ENCODE results near the gene DCUN1D3. TPM values are rescaled to one million over a fixed set of nuclear protein-coding genes. Genes with fewer than 3 reads are reported as not detected.

The DCUN1D3 gene
- total RNA-seq, 2 experiments from 2014 or later, result 3.1 to 4.5 TPM

DNA sequence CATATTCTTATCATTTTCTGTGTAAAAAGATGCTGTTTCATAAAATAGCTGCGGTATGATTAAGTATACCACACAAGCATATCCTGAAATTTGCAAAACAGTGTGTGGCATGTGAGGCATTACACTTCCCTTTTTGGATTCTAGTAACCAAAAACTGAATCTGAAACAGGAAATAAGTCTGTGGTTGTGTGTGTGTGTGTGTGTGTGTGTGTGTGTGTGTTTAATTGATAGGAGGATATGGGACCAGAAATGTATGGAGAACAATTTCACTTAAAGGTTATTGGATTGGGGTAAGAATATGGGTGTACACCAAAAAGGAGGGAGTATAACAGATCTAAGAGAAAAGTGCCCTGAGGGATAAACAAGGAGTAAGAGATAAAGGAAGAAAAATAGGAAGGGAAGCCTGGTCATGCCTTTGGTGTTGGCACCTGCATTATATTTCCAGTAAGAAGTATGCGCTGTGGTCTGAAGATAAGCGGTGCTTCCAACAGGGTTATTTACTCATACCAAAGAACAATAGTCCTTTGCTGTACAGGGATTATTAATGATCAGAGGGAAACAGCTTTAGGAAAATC is 4.4 kb upstream of the DCUN1D3 start:
- peak overlapping the region; percentile 42 for H3K4me3 ChIP-seq (ENCODE audit: low read depth, low read length, poor library complexity, severe bottlenecking)
- TF ChIP-seq EZH2phosphoT487 (IDR thresholded peaks at IDR 0.05; ENCODE audit: borderline replicate concordance, low read depth, low read length), result no peak
- TF ChIP-seq, protein P1, sequence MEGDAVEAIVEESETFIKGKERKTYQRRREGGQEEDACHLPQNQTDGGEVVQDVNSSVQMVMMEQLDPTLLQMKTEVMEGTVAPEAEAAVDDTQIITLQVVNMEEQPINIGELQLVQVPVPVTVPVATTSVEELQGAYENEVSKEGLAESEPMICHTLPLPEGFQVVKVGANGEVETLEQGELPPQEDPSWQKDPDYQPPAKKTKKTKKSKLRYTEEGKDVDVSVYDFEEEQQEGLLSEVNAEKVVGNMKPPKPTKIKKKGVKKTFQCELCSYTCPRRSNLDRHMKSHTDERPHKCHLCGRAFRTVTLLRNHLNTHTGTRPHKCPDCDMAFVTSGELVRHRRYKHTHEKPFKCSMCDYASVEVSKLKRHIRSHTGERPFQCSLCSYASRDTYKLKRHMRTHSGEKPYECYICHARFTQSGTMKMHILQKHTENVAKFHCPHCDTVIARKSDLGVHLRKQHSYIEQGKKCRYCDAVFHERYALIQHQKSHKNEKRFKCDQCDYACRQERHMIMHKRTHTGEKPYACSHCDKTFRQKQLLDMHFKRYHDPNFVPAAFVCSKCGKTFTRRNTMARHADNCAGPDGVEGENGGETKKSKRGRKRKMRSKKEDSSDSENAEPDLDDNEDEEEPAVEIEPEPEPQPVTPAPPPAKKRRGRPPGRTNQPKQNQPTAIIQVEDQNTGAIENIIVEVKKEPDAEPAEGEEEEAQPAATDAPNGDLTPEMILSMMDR (conservative IDR thresholded peaks at IDR 0.05; ENCODE audit: low read length), result no peak
- H3K9me2 ChIP-seq (ENCODE audit: insufficient read depth, low read length), result no peaks in the 10 kb centered on the region
- H2AFZ ChIP-seq (ENCODE audit: low read length), result no peak overlapping the region
- H3K79me2 ChIP-seq (ENCODE audit: insufficient read depth, low read depth, low read length), result peaks cover 17% of the 10 kb centered on the region; the same call in 1 of the 2 replicates
- peaks cover 11% of the 10 kb centered on the region for H3K36me3 ChIP-seq (ENCODE audit: insufficient read depth, low read length)
- H4K20me1 ChIP-seq (ENCODE audit: insufficient read depth, low read length), result peaks cover 21% of the 10 kb centered on the region
- H3K4me2 ChIP-seq (ENCODE audit: low read length), result peak overlapping the region; percentile 71
- DNase-seq (ENCODE audit: low spot score), result peak; percentile 76
- peaks cover 35% of the 10 kb centered on the region for H3K4me1 ChIP-seq (ENCODE audit: insufficient read depth, low read length, poor library complexity, severe bottlenecking)
- ChIA-PET CTCF (ENCODE audit: unreplicated experiment) (no interaction called here), POLR2A (interaction anchor here (0.6 kb wide), 1 partner anchor 154 kb away, joined by 3 read pairs; no protein-coding TSS in a partner anchor)
- H3K27ac ChIP-seq (ENCODE audit: low read depth, low read length, poor library complexity, severe bottlenecking), result peak overlapping the region; percentile 8
- H3K9me3 ChIP-seq (ENCODE audit: low read length), result no peaks in the 10 kb centered on the region
- no TSS peak for BruUV-seq (replicated peaks)
- intact Hi-C loops (cut with micrococcal nuclease; ENCODE audit: unreplicated experiment), result loop anchor here (5.0 to 10.0 kb wide), 2 partner anchors 100 to 1393 kb away; partner anchors contain the start of genes ERI2, POLR3E and REXO5

DNA sequence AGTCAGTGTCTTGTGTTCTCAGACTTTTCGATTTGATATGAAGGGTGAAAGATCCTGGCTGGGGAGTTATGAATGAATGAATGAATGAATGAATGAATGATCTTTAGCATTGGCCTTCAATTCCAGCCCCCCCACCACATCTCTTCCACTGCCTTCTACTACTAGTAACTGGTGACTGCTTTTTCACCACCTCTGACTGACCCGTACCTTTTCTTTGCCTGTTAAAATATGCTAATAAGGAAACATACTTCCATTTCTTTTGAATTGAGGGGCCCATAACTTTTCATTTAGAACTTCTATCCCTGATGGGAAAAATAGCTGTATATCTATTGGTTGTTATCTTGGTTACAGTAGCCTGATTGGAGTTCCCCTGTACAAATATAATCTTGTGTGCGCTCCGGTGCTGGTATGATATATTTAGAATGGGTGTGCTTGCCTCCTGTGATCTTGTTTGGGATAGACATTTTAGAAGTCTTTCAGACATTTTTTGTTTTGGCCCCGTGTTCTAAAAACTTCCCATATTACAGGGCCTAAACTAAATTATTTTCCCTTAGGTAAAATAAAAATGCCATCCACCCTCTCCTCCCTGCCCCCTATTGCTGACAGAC is 3.8 kb upstream of the DCUN1D3 start:
- POLR2A ChIA-PET, result interaction anchor here (0.6 to 1.3 kb wide), 3 partner anchors 11 to 153 kb away, joined by 3 to 4 read pairs (median 3); no protein-coding TSS in a partner anchor
- intact Hi-C loops (cut with micrococcal nuclease; ENCODE audit: unreplicated experiment), result loop anchor here (5.0 to 10.0 kb wide), 2 partner anchors 99 to 1393 kb away; partner anchors contain the start of genes ERI2, POLR3E and REXO5

More for the DNA sequence above, 3.8 kb upstream of the DCUN1D3 start:
- Histone ChIP-seq H3K4me1 (ENCODE audit: insufficient read depth, low read length, poor library complexity, severe bottlenecking) (peaks cover 41% of the 10 kb centered on the region), H3K4me2 (ENCODE audit: low read length) (peak overlapping the region; percentile 71), H3K79me2 (ENCODE audit: insufficient read depth, low read depth, low read length) (peaks cover 17% of the 10 kb centered on the region; the same call in 1 of the 2 replicates), H3K4me3 (ENCODE audit: low read depth, low read length, poor library complexity, severe bottlenecking) (peak overlapping the region; percentile 42), H3K27ac (ENCODE audit: low read depth, low read length, poor library complexity, severe bottlenecking) (peak overlapping the region; percentile 8), H2AFZ (ENCODE audit: low read length) (no peak overlapping the region), H3K9me3 (ENCODE audit: low read length) (no peaks in the 10 kb centered on the region), H3K36me3 (ENCODE audit: insufficient read depth, low read length) (peaks cover 11% of the 10 kb centered on the region), H4K20me1 (ENCODE audit: insufficient read depth, low read length) (peaks cover 21% of the 10 kb centered on the region), H3K9me2 (ENCODE audit: insufficient read depth, low read length) (no peaks in the 10 kb centered on the region)
- CTCF ChIA-PET (ENCODE audit: unreplicated experiment), result no interaction called here
- DNase-seq (ENCODE audit: low spot score), result no peak
- no TSS peak for BruUV-seq (replicated peaks)
- TF ChIP-seq, protein P1 (conservative IDR thresholded peaks at IDR 0.05; ENCODE audit: low read length), result no peak
- TF ChIP-seq EZH2phosphoT487 (IDR thresholded peaks at IDR 0.05; ENCODE audit: borderline replicate concordance, low read depth, low read length), result no peak
